ENCODE measurements around the gene CHAF1B. TPM values are rescaled to one million over a fixed set of nuclear protein-coding genes. Genes with fewer than 3 reads are reported as not detected.

The CHAF1B gene
- total and polyA plus RNA-seq, 2 donors (not counting 3 experiments of a cell fraction or from before 2014, with no cell fraction given): 7.0 to 13.0 TPM

GRCh38 chr21:36350282-36350910 is 34.8 kb upstream of the CHAF1B start:
- no peak for DNase-seq (ENCODE audit: low read depth, low spot score)
- CTCF ChIA-PET: interaction anchor here (1.6 kb wide), 1 partner anchor 17 kb away, joined by 6 read pairs; no protein-coding TSS in a partner anchor

More at GRCh38 chr21:36350282-36350910, 34.8 kb upstream of the CHAF1B start:
- no peak overlapping the region for H3K4me2 ChIP-seq (ENCODE audit: insufficient read depth, low read length)
- H3K9me3 ChIP-seq (replicated peaks; ENCODE audit: control insufficient read depth, insufficient read depth, low read length): no peaks in the 10 kb centered on the region
- H3K9me1 ChIP-seq (replicated peaks; ENCODE audit: control insufficient read depth, extremely low read depth, insufficient read depth, low read length): no peaks in the 10 kb centered on the region
- no peaks in the 10 kb centered on the region for H3K27me3 ChIP-seq (ENCODE audit: control insufficient read depth in 2 of 2, insufficient read depth in 2 of 2, low read length in 2 of 2)
- no peaks in the 10 kb centered on the region for H3K4me1 ChIP-seq (ENCODE audit: control insufficient read depth, extremely low read depth, insufficient read depth, low read length)
- H2AFZ ChIP-seq (ENCODE audit: low read depth, low read length): no peak overlapping the region
- no peak for FAIRE-seq
- BruUV-seq (replicated peaks): no TSS peak
- intact Hi-C loops (cut with micrococcal nuclease) (no loop called here), dilution Hi-C loops (cut with MboI; ENCODE audit: extremely low pct_ligation_motif_present, low sequenced_read_pairs) (no loop called here)
- no peak overlapping the region for H3K4me3 ChIP-seq (replicated peaks in 1 of 3; ENCODE audit: insufficient read depth in 1 of 3, low read depth in 1 of 3, low read length in 3 of 3)
- H3K27ac ChIP-seq (ENCODE audit: insufficient read depth, low read depth, low read length): no peak overlapping the region
- TF ChIP-seq CTCF (IDR thresholded peaks at IDR 0.05; ENCODE audit: extremely low read depth in 1 of 2, insufficient read depth in 1 of 2, low read depth in 1 of 2, low read length in 2 of 2): no peak
- TF ChIP-seq EZH2 (IDR thresholded peaks at IDR 0.05; ENCODE audit: borderline replicate concordance, low read depth, low read length, severe bottlenecking): no peak
- TF ChIP-seq FOS (IDR thresholded peaks at IDR 0.05; ENCODE audit: borderline replicate concordance, insufficient read depth, low read length): no peak
- TF ChIP-seq POLR2A (IDR thresholded peaks at IDR 0.05; ENCODE audit: low read depth, low read length): no peak
- no peak for TF ChIP-seq MYC (IDR thresholded peaks at IDR 0.05; ENCODE audit: low read depth, low read length)
- no peak for TF ChIP-seq JUN (IDR thresholded peaks at IDR 0.05; ENCODE audit: borderline replicate concordance, insufficient read depth, insufficient read length, low read depth)
- TF ChIP-seq GATA2 (IDR thresholded peaks at IDR 0.05; ENCODE audit: insufficient read depth, insufficient read length, low read depth, low read length): no peak
- TF ChIP-seq, protein P1, sequence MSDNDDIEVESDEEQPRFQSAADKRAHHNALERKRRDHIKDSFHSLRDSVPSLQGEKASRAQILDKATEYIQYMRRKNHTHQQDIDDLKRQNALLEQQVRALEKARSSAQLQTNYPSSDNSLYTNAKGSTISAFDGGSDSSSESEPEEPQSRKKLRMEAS (IDR thresholded peaks at IDR 0.05; ENCODE audit: insufficient read depth, insufficient read length): no peak
- no peak for TF ChIP-seq POLR2AphosphoS5 (IDR thresholded peaks at IDR 0.05; ENCODE audit: insufficient read depth, low read depth, low read length)
- no peak overlapping the region for H3K9ac ChIP-seq (replicated peaks; ENCODE audit: extremely low read depth, insufficient read depth, low read length)
- no peaks in the 10 kb centered on the region for H3K79me2 ChIP-seq (ENCODE audit: control insufficient read depth, insufficient read depth, low read length)
- peaks cover 12 to 19% of the 10 kb centered on the region in 2 experiments for H3K36me3 ChIP-seq (ENCODE audit: control insufficient read depth in 2 of 2, extremely low read depth in 1 of 2, insufficient read depth in 2 of 2, low read length in 2 of 2)
- H4K20me1 ChIP-seq (replicated peaks; ENCODE audit: control insufficient read depth, extremely low read depth, insufficient read depth, low read length): no peaks in the 10 kb centered on the region
- POLR2A ChIA-PET: no interaction called here
